Neuronal stem cell (in vitro differentiated cells): ENCODE measurements around the gene SORCS1.

Experiments
- DNase-seq: peaks from one replicate; pipeline ENCODE4 v3.0.0-alpha.2; 2013; ENCODE audit warnings: low spot score
- H2AFZ ChIP-seq: one replicate; pipeline ENCODE4 v1.6.1; 2013; ENCODE audit warnings: mild to moderate bottlenecking, low read length, inconsistent platforms
- H2AK5ac ChIP-seq: 2 replicates; pipeline ENCODE4 v1.6.1; 2013; ENCODE audit warnings: low read depth, mild to moderate bottlenecking, inconsistent platforms, low read length, moderate library complexity, mixed read lengths
- H2BK120ac ChIP-seq: 2 replicates; pipeline ENCODE4 v1.6.1; 2013; ENCODE audit warnings: low read depth, mild to moderate bottlenecking, inconsistent platforms, low read length, moderate library complexity, mixed read lengths
- H2BK12ac ChIP-seq: one replicate; pipeline ENCODE4 v1.6.1; 2013; ENCODE audit warnings: low read length, inconsistent platforms
- H2BK15ac ChIP-seq: 2 replicates; pipeline ENCODE4 v1.6.1; 2013; ENCODE audit warnings: mild to moderate bottlenecking, low read length, inconsistent platforms, mixed read lengths
- H2BK5ac ChIP-seq: one replicate; pipeline ENCODE4 v1.6.1; 2013; ENCODE audit warnings: inconsistent platforms, mild to moderate bottlenecking, low read length, moderate library complexity
- H3K14ac ChIP-seq: one replicate; pipeline ENCODE4 v1.6.1; 2013; ENCODE audit warnings: low read length, inconsistent platforms
- H3K18ac ChIP-seq: 2 replicates; pipeline ENCODE4 v1.6.1; 2013; ENCODE audit warnings: low read length, inconsistent platforms
- H3K23ac ChIP-seq: 2 replicates; pipeline ENCODE4 v1.6.1; 2013; ENCODE audit warnings: low read depth, mild to moderate bottlenecking, mixed read lengths, low read length, inconsistent platforms; ENCODE audit not compliant: poor library complexity
- H3K27ac ChIP-seq: replicated peaks from 3 replicates; pipeline ENCODE4 v1.5.1; 2013; ENCODE audit warnings: low read length, inconsistent platforms
- H3K27me3 ChIP-seq, 3 experiments: 2 replicates each; pipeline ENCODE4 v1.6.1; 2013; ENCODE audit warnings: low read length in 3 of 3, mild to moderate bottlenecking in 2 of 3, inconsistent platforms in 1 of 3, low read depth in 1 of 3, mixed read lengths in 1 of 3, moderate library complexity in 1 of 3; ENCODE audit not compliant: control insufficient read depth in 3 of 3, insufficient read depth in 3 of 3
- H3K36me3 ChIP-seq, 2 donors: replicated peaks in 1 of 2; 2 replicates each; pipeline ENCODE4 v1.6.1; 2013; ENCODE audit warnings: low read length in 2 of 2; ENCODE audit not compliant: control insufficient read depth in 2 of 2, insufficient read depth in 2 of 2
- H3K4ac ChIP-seq: 2 replicates; pipeline ENCODE4 v1.6.1; 2013; ENCODE audit warnings: inconsistent platforms, mild to moderate bottlenecking, low read length, moderate library complexity
- H3K4me1 ChIP-seq, 2 donors: 1 replicate in 1 of 2; 2 replicates in 1 of 2; pipeline ENCODE4 v1.6.1; 2013; ENCODE audit warnings: low read length in 2 of 2, low read depth in 1 of 2; ENCODE audit not compliant: control insufficient read depth in 2 of 2, insufficient read depth in 1 of 2
- H3K4me2 ChIP-seq: one replicate; pipeline ENCODE4 v1.6.1; 2013; ENCODE audit warnings: mild to moderate bottlenecking, low read length, inconsistent platforms; ENCODE audit not compliant: insufficient read depth, poor library complexity, severe bottlenecking
- H3K4me3 ChIP-seq, 2 donors: 2 replicates each; pipeline ENCODE4 v1.5.1; 2013; ENCODE audit warnings: low read length in 2 of 2, mild to moderate bottlenecking in 2 of 2, inconsistent platforms in 1 of 2, moderate library complexity in 1 of 2
- H3K79me1 ChIP-seq: one replicate; pipeline ENCODE4 v1.6.1; 2013; ENCODE audit warnings: low read depth, mild to moderate bottlenecking, inconsistent platforms, low read length, moderate library complexity
- H3K9ac ChIP-seq: one replicate; pipeline ENCODE4 v1.6.1; 2013; ENCODE audit warnings: mild to moderate bottlenecking, low read depth, low read length, inconsistent platforms; ENCODE audit not compliant: poor library complexity
- H3K9me3 ChIP-seq, 2 donors: replicated peaks in 1 of 2; 2 replicates each; pipeline versions ENCODE3 to v1.6.1; 2013; ENCODE audit warnings: low read length in 2 of 2, mild to moderate bottlenecking in 2 of 2, inconsistent platforms in 1 of 2, low read depth in 1 of 2, mixed read lengths in 1 of 2, moderate library complexity in 1 of 2; ENCODE audit not compliant: control insufficient read depth in 2 of 2, insufficient read depth in 1 of 2
- H4K8ac ChIP-seq: one replicate; pipeline ENCODE4 v1.6.1; 2013; ENCODE audit warnings: low read depth, mild to moderate bottlenecking, inconsistent platforms, low read length, moderate library complexity
- H4K91ac ChIP-seq: one replicate; pipeline ENCODE4 v1.6.1; 2013; ENCODE audit warnings: low read length, low read depth, mild to moderate bottlenecking, inconsistent platforms; ENCODE audit not compliant: poor library complexity
- WGBS, 2 donors: extraction: QIAGEN DNeasy Blood & Tissue Kit; methylation state at CpG; one replicate each; pipeline ENCODE4 v1.1.7; 2013; ENCODE audit warnings: missing lambda C conversion rate in 2 of 2, mixed read lengths in 1 of 2; ENCODE audit not compliant: insufficient read length in 2 of 2, insufficient replicate concordance in 1 of 2; ENCODE audit errors: extremely low coverage in 2 of 2; 5-methylcytosine and 5-hydroxymethylcytosine counted together

SORCS1 gene

GRCh38 chr10:106999118-106999707 lies 165.3 kb downstream of the SORCS1 start:
- Histone ChIP-seq H3K27me3 (no peaks in the 10 kb centered on the region), H3K18ac (no peak overlapping the region), H3K4me3 (no peak overlapping the region), H2BK5ac (no peak overlapping the region), H3K79me1 (no peaks in the 10 kb centered on the region), H2BK120ac (no peak overlapping the region), H2AFZ (no peak overlapping the region), H3K23ac (no peak overlapping the region), H3K4me1 (peaks cover 0 to 2% of the 10 kb centered on the region in 2 donors), H2AK5ac (no peak overlapping the region), H3K27ac (no peak overlapping the region), H3K36me3 (no peaks in the 10 kb centered on the region), H4K91ac (no peak overlapping the region), H2BK15ac (no peak overlapping the region), H4K8ac (no peak overlapping the region), H3K9ac (no peak overlapping the region), H3K4me2 (no peak overlapping the region), H2BK12ac (no peak overlapping the region), H3K14ac (no peak overlapping the region), H3K4ac (no peak overlapping the region), H3K9me3 (no peaks in the 10 kb centered on the region)
- no CpG with 5 or more reads among the region's 3 CpGs for WGBS, 2 donors
- no peak for DNase-seq

DNA sequence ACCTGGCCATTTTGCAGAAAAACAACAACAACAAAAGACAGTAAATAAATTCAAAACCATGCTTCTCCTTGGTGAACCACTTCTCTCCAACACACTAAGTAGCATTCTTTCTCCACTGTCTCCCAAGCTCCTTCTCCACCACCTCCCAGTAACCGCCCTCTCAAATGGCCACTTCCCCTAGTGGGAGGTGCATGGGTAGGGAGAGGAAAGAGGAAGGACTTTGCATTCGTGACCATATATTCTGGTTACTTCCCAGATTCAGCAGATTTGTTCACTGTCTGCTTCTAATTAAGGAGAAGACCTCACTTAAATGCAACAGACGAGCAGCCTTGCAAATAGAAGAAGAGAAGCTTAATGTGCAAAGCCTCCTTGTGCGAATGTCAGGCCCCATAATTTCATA lies 166.8 kb downstream of the SORCS1 start:
- Histone ChIP-seq H2BK120ac (no peak overlapping the region), H3K27ac (no peak overlapping the region), H3K4me2 (no peak overlapping the region)

GRCh38 chr10:106996510-106996909 lies 168.0 kb downstream of the SORCS1 start:
- Histone ChIP-seq H3K14ac (no peak overlapping the region), H2AFZ (no peak overlapping the region), H3K23ac (no peak overlapping the region), H3K4me2 (no peak overlapping the region), H3K4ac (no peak overlapping the region), H2AK5ac (no peak overlapping the region), H3K4me1 (peaks cover 0 to 2% of the 10 kb centered on the region in 2 donors), H3K27ac (no peak overlapping the region), H3K18ac (no peak overlapping the region), H2BK12ac (no peak overlapping the region), H2BK15ac (no peak overlapping the region), H3K4me3 (no peak overlapping the region), H2BK5ac (no peak overlapping the region), H3K9ac (no peak overlapping the region), H3K9me3 (no peaks in the 10 kb centered on the region), H3K27me3 (no peaks in the 10 kb centered on the region), H4K8ac (no peak overlapping the region), H2BK120ac (no peak overlapping the region), H3K79me1 (no peaks in the 10 kb centered on the region), H4K91ac (no peak overlapping the region), H3K36me3 (no peaks in the 10 kb centered on the region)
- no peak for DNase-seq
- no CpG with 5 or more reads among the region's 3 CpGs for WGBS, 2 donors

More for the DNA sequence above, 166.8 kb downstream of the SORCS1 start:
- no peak overlapping the region for H3K9ac ChIP-seq
- H3K4me3 ChIP-seq: no peak overlapping the region
- no peak overlapping the region for H3K18ac ChIP-seq
- no CpG with 5 or more reads among the region's 4 CpGs for WGBS, 2 donors
- no peaks in the 10 kb centered on the region for H3K36me3 ChIP-seq
- no peak overlapping the region for H2AK5ac ChIP-seq
- no peaks in the 10 kb centered on the region for H3K9me3 ChIP-seq
- no peaks in the 10 kb centered on the region for H3K79me1 ChIP-seq
- no peak overlapping the region for H4K91ac ChIP-seq
- H2AFZ ChIP-seq: no peak overlapping the region
- H2BK12ac ChIP-seq: no peak overlapping the region
- no peak for DNase-seq
- H3K27me3 ChIP-seq: no peaks in the 10 kb centered on the region
- H2BK5ac ChIP-seq: no peak overlapping the region
- H3K14ac ChIP-seq: no peak overlapping the region
- H3K4ac ChIP-seq: no peak overlapping the region
- H2BK15ac ChIP-seq: no peak overlapping the region
- peaks cover 0 to 2% of the 10 kb centered on the region in 2 donors for H3K4me1 ChIP-seq
- H3K23ac ChIP-seq: no peak overlapping the region
- H4K8ac ChIP-seq: no peak overlapping the region

DNA sequence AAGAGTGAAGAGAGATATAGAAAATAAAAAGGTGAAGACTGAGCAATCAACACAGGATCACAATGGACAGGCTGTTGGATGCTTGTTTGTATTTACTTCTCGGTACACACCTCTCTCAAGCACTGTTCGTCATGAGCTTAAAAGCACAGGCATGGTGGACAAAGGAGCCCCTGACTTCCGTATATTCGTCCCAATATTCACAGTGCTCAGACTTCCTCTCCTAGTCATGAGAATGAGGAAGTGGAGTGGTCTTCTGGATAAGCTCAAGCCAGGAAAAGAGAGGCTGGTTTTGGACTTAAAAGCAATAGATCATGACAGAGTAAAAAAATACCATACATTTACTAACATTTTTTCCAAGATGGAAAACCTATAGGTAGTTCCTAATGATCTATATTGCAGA lies 172.5 kb downstream of the SORCS1 start:
- WGBS, 2 donors: no CpG with 5 or more reads among the region's 4 CpGs
- no peaks in the 10 kb centered on the region for H3K79me1 ChIP-seq

More for the DNA sequence above, 172.5 kb downstream of the SORCS1 start:
- Histone ChIP-seq H2BK120ac (no peak overlapping the region), H2BK12ac (no peak overlapping the region), H3K23ac (no peak overlapping the region), H2BK5ac (no peak overlapping the region), H2AFZ (no peak overlapping the region), H3K4me1 (no peaks in the 10 kb centered on the region), H4K8ac (no peak overlapping the region), H3K36me3 (no peaks in the 10 kb centered on the region), H3K14ac (no peak overlapping the region), H3K4me3 (no peak overlapping the region), H2BK15ac (no peak overlapping the region), H2AK5ac (no peak overlapping the region), H4K91ac (no peak overlapping the region), H3K27me3 (no peaks in the 10 kb centered on the region), H3K4ac (no peak overlapping the region), H3K18ac (no peak overlapping the region), H3K9me3 (no peaks in the 10 kb centered on the region), H3K4me2 (no peak overlapping the region), H3K27ac (no peak overlapping the region), H3K9ac (no peak overlapping the region)
- DNase-seq: no peak
